Posterior cingulate gyrus (tissue), 11 donors: ENCODE data around the gene IGSF21.
A peak's percentile ranks its signal among the peaks of the same experiment; 100 is the strongest.

Source experiments
- DNase-seq, 10 donors: peaks; one replicate each; pipeline versions ENCODE4 v3.0.0 to v3.0.0-alpha.2; 2020 to 2021; ENCODE audit warnings: mixed read lengths in 3 of 10
- intact Hi-C: fragments of 100-400 bp; cut with DNase I; formaldehyde crosslinking; loops from one replicate; pipeline ENCODE4 v1.15.1; 2023

IGSF21 gene

GRCh38 chr1:18093646-18094045 lies 14.0 kb upstream of the IGSF21 start:
- intact Hi-C loops, result no loop called here
- DNase-seq, result no peak

- DNase-seq, result peak in 1 of 10 donors; percentile 16
- intact Hi-C loops, result no loop called here
Observed at GRCh38 chr1:18094096-18094495, 13.5 kb upstream of the IGSF21 start.

- intact Hi-C loops, result no loop called here
Observed at GRCh38 chr1:18097206-18097605, 10.4 kb upstream of the IGSF21 start.

GRCh38 chr1:18099026-18099425 lies 8.6 kb upstream of the IGSF21 start:
- DNase-seq, result peak in 1 of 10 donors; percentile 17
- intact Hi-C loops, result no loop called here

More at GRCh38 chr1:18097206-18097605, 10.4 kb upstream of the IGSF21 start:
- DNase-seq, result no peak

GRCh38 chr1:18100060-18100459 lies 7.5 kb upstream of the IGSF21 start:
- intact Hi-C loops, result loop anchor here (1.0 to 10.0 kb wide), 3 partner anchors 115 to 177 kb away; no protein-coding TSS in a partner anchor
- peak in 1 of 10 donors; percentile 53 for DNase-seq

- intact Hi-C loops, result loop anchor here (1.0 to 10.0 kb wide), 3 partner anchors 116 to 177 kb away; no protein-coding TSS in a partner anchor
Observed at GRCh38 chr1:18100491-18101063, 7.0 kb upstream of the IGSF21 start.

GRCh38 chr1:18101508-18101907 lies 6.1 kb upstream of the IGSF21 start:
- DNase-seq, result no peak
- intact Hi-C loops, result loop anchor here (10.0 kb wide), 2 partner anchors 117 to 133 kb away; no protein-coding TSS in a partner anchor

More at GRCh38 chr1:18100491-18101063, 7.0 kb upstream of the IGSF21 start:
- peak in 7 of 10 donors; percentile 64 to 92 (median 74) for DNase-seq

- no peak for DNase-seq
- intact Hi-C loops, result loop anchor here (10.0 kb wide), 2 partner anchors 119 to 131 kb away; no protein-coding TSS in a partner anchor
Observed at GRCh38 chr1:18103788-18104421, 3.7 kb upstream of the IGSF21 start.

GRCh38 chr1:18104546-18105100 lies 3.0 kb upstream of the IGSF21 start:
- intact Hi-C loops, result loop anchor here (10.0 kb wide), 2 partner anchors 120 to 130 kb away; no protein-coding TSS in a partner anchor
- no peak for DNase-seq

- DNase-seq, result no peak
- intact Hi-C loops, result loop anchor here (10.0 kb wide), 2 partner anchors 120 to 130 kb away; no protein-coding TSS in a partner anchor
Observed at GRCh38 chr1:18105196-18105595, 2.4 kb upstream of the IGSF21 start.

- peak in 3 of 10 donors; percentile 10 to 83 (median 22) for DNase-seq
- intact Hi-C loops, result loop anchor here (10.0 kb wide), 2 partner anchors 124 to 126 kb away; no protein-coding TSS in a partner anchor
Observed at GRCh38 chr1:18108299-18109057, 880 bp downstream of the IGSF21 start.

GRCh38 chr1:18109058-18109755 lies 1.6 kb downstream of the IGSF21 start:
- intact Hi-C loops, result loop anchor here (10.0 kb wide), 2 partner anchors 124 to 126 kb away; no protein-coding TSS in a partner anchor
- DNase-seq, result peak in 8 of 10 donors; percentile 45 to 90 (median 50)

- intact Hi-C loops, result loop anchor here (10.0 kb wide), 2 partner anchors 125 kb away; no protein-coding TSS in a partner anchor
- peak; percentile 44 to 95 (median 78) for DNase-seq
Observed at GRCh38 chr1:18109756-18110597, 2.4 kb downstream of the IGSF21 start.

- intact Hi-C loops, result no loop called here
- DNase-seq, result no peak
Observed at GRCh38 chr1:18110598-18110939, 3.0 kb downstream of the IGSF21 start.

GRCh38 chr1:18110968-18111367 lies 3.4 kb downstream of the IGSF21 start:
- DNase-seq, result peak in 9 of 10 donors; percentile 31 to 93 (median 46)
- intact Hi-C loops, result no loop called here

GRCh38 chr1:18111605-18112297 lies 4.2 kb downstream of the IGSF21 start:
- DNase-seq, result peak in 2 of 10 donors; percentile 33 to 44
- intact Hi-C loops, result no loop called here

GRCh38 chr1:18112611-18113010 lies 5.0 kb downstream of the IGSF21 start:
- intact Hi-C loops, result no loop called here
- DNase-seq, result peak in 2 of 10 donors; percentile 31 to 80

- intact Hi-C loops, result no loop called here
- DNase-seq, result peak in 2 of 10 donors; percentile 22 to 55
Observed at GRCh38 chr1:18114726-18115410, 7.3 kb downstream of the IGSF21 start.
